Activated gamma-delta T cell treated with Interleukin-2 at 50 U/mL for 16 hours (primary cell): ENCODE measurements around the gene LSM7.
"Not testable (repeated sequence)": the region's sequence is repeated elsewhere in the genome, so short reads cannot be mapped to it uniquely, and the experiment has no call there.

Experiments
- DNase-seq: peaks from one replicate; pipeline ENCODE4 v3.0.0-alpha.2; 2020

Gene LSM7

DNA sequence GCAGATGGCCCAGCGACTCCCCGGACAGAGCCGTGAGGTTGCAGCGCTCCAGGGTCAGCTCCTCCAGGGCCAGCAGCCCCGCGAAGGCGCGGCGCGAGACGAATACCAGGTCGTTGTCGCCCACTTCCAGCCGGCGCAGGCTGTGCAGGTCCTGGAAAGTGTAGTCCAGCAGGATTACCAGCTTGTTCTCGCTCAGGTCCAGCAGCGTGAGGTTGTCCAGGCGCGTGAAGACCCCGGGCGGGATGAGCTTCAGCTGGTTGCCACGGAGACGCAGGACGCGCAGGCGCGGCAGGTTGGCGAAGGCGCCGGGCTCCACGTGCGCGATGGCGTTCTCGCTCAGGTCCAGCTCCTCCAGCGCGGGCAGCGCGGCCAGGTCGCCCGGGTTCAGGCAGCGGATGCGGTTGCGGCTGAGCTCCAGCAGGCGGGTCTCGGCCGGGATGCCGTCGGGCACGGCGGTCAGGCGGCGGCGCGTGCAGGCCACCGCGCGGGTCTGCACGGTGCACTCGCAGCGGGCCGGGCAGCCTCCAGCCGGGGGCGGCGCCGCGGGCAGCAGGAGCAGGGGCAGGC is 37.1 kb downstream of the LSM7 start:
- DNase-seq, result no peak

DNA sequence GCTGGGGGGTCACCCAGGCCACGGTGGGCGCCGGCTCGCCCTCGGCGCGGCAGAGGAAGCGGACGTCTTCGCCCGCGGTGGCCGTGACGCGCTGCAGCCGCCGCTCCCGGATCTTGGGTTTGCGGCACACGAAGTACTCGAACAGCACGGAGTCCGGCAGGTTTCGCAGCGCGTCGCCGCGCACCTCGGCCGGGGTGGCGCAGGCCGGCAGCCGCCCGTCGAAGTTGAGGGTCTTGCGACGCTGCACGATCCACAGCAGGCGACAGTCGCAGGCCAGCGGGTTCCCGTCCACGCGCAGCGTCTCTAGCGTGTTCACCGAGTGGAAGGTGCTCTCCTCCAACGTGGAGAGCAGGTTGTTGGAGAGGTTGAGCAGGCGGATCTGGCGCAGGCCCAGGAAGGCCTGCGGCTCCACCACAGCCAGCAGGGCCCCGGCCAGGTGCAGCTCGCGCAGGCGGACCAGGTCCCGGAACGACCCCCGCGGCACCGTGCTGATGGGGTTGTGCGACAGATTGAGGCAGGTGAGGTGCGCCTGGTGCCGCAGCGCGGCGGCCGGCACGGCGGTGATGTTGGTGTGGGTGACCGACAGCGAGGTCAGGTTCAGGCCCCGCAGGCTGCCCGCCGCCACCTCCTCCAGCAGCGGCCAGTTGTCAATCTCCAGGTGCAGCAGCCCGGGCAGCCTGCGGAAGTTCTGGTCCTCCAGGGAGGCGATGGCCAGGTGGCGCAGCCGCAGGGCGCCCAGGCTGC is 37.8 kb downstream of the LSM7 start:
- peak; percentile 29 for DNase-seq

DNA sequence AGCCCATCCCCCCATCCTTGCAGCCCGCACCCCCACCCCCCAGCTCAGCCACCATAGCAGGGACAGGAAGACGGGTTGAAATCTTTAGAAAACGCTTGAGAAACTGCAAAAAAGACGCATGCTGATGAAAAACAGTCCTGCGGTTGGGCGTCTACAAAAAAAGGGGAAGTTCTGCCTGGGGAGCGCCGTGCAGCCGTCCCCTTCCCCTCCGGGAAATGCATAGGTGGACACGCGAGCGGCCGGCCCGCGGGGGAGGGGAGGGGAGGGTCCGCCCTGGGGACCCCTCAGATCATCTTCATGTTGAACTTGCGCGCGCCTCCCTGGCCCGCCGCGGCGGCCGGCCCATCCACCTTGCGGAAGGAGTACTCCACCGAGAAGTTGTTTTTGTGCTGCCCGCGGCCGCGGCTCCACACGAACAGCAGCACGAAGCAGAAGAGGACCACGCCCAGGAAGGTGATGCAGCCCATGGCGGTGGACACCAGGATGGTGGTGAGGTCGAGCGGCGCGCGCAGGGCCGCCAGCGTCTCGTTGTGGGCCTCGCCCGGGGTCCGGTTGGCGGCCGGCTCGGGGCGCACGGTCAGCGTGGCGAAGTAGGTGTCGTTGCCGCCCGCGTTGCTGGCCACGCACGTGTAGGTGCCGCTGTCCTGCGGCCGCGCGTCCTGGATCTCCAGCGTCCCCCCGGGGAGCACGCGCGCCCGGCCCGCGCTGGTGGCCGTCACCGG is 38.5 kb downstream of the LSM7 start:
- peak; percentile 72 for DNase-seq

DNA sequence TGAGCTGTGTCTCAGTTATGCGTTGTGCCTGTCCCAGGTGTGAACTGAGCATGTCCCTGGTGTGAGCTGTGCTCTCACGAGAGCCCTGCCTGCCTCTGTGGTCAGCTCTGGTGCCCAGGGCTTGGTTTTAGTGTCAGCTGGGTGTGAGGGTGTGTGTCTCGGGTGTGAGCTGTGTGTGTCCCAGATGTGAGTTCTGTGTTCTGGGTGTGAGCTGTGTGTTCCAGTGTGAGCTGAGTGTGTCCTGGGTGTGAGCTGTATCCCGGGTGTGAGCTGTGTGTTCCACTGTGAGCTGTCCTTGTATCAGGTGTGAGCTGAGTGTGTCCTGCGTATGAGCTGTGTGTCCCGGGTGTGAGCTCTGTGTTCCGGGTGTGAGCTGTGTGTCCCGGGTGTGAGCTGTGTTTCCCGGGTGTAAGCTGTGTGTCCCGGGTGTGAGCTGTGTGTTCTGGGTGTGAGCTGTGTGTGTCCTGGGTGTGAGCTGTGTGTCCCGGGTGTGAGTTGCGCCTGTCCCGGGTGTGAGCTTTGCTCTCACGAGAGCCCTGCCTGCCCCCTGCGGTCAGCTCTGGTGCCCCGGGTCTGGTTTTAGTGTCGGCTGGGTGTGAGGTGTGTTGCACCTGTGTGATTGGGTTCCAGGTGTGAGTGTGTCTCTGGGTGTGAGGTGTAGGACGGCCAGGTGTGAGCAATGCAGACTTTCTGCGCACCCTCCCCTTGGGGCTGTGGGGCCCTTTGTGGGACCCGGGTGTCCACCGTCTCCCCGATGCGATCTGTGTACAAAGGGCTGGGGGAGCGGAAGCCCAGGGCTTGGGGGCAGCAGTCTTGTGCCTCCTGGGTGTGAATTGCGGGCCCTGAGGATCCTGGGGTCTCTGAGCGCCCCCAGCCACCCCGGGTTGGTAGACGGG is 39.3 kb downstream of the LSM7 start:
- DNase-seq, result no peak

DNA sequence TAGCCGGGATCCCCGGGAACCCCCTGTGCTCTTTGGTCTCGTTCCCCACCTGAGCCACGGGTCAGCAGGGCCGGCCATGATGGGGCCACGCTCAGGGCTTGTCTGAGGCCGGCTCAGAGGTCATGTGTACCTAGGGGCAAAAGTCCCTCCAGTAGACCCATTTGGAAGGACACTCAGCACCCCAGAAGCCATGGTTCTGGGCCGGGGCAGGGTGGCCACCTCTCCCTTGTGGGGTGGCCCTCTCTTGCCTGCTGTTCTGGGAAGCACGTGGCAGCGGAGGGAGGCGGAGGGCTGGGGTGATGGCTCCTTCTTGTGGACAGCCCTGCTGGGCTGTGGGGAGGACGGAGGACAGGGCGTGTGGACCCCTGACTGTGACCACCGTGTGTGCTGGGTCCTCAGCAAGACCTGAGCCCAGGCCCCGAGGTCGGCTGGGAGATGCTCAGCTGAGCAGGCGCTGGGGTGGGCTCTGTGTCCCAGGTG is 40.0 kb downstream of the LSM7 start:
- no peak for DNase-seq

DNA sequence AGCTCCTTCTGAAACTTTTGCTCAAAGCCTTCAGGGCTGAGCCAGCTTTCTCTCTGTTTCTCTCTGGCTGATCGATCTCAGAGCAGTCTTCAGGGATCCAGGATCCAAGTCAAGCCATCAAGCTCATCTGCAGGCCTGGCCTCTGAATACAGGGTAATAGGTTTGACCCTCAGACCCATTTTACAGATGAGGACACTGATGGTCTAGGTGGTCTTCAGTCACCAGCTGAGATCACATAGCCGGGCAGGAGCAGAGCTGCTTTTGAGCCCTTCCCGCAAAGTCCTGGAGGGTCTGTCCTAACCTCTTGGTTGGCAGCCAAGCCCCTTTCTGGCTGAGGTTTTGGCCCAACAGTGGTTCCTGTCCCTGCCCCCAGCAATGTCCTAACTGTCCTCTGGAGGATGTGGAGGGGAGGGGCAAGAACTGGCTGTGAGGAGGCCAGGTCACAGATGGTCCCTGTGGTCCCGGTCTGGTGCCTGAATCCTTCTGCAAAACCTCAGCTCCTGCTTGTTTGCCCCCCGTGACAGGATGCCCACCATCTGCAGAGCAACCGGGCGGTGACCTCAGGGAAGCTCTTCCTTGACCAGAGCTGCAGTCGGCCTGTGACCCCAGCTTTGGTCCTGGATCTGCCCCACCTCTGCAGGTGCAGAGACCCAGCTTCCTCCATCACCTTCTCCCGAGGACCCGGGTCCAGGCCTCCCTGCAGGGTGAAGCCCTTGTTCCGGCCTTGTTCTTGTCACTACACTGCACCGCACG is 40.6 kb downstream of the LSM7 start:
- no peak for DNase-seq

GRCh38 chr19:2286402-2287140 is 41.8 kb downstream of the LSM7 start:
- DNase-seq, result no peak

- DNase-seq, result no peak
These were observed 44.4 kb downstream of the LSM7 start for GRCh38 chr19:2283835-2284507.

GRCh38 chr19:2282862-2283237 is 45.5 kb downstream of the LSM7 start:
- DNase-seq, result no peak

DNA sequence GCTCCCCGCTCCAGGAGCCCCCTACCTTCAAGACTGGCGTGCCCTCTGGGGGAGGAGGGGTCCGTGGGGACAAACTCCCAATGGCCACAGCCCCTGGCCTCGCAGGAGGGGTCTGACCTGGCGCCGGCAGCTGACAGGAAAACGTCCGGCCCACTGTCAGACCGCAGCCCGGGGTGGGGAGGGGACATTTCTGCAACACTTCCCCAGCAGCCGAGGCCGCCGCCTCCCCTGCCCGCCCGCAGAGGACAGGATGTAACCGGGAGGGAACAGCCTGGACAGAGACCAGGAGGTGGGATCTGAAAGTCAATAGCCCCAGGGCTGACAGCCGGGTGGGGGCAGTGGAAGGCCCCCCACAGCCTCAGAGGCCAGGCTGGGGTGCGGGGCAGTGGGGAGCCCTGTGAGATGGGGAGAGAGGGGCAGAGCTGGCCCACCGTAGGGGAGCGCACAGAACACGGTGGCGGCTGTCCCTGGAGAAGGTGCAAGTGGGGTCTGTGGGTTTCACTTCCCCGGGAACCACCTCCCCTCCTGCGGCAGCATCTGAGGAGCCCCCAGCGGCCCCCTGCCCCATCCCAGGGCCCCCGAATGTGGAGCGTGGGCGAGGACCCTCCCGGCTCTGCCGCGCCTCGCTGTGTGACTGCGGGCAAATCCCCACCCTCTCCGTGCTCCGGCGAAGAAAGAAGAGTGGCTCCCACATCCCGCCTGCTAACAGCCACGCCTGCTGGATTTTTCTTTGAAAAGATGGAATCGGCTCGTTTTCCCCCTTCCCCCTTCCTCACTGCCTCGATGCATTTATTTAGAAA is 46.1 kb downstream of the LSM7 start, which contains the start of gene PEAK3:
PEAK3 (minus strand) TSS at position 114 of the 800 bp plus-strand sequence. CDS start 1,244 bp downstream, outside the sequence.
- peak; percentile 49 for DNase-seq

GRCh38 chr19:2281265-2282061 is 46.9 kb downstream of the LSM7 start:
- not testable (repeated sequence) for DNase-seq

GRCh38 chr19:2280633-2281264 is 47.6 kb downstream of the LSM7 start:
- no peak for DNase-seq

DNA sequence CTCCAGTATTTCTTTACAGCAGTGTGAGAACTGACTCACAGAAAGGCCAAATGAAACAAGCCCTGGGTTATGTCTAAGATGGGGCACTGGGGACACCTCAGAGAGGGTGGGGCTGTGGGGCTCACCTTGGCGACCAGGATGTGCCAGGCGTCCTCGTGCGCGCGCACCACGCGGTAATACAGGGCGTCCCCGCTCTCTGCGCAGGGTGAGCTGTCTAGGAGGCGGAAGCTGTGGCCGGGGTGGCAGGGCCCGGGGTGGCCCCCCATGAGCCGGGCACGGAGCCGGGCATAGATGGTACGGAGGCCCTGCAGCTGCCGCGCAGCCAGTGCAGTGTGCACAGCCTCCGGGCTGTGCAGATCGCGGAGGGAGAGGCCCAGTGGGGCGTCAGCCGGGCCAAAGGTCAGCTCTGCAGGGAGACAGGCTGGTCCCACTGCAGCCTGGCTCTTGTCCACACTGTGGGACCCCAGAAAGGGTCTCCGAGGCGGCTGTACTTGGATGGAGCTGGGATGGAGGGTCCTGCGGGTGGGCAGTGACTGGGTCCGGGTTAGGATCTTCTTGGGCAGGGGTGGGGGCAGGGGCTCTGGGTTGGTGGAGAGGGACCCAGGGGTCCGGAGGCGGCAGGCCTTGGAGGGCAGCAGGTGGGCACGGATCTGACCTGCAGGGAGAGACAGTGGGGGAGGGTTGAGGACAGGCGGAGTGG is 49.8 kb downstream of the LSM7 start:
- DNase-seq, result no peak

DNA sequence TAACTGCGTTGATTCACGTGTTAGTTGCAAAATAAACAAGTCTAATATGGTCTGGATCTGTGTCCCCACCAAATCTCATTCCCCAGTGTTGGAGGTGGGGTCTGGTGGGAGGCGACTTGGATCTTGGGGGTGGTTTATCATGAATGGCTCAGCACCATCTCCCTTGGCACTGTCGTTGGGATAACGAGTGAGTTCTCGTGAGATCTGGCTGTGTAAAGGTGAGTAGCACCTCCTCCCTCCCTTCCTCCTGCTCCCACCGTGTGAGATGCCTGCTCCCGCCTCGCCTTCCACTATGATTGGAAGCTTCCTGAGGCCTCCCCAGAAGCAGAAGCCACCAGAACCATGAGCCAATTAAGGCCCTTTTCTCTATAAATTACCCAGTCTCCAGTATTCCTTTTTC is 51.2 kb downstream of the LSM7 start:
- DNase-seq, result no peak

GRCh38 chr19:2276429-2276986 is 51.9 kb downstream of the LSM7 start:
- DNase-seq, result no peak

DNA sequence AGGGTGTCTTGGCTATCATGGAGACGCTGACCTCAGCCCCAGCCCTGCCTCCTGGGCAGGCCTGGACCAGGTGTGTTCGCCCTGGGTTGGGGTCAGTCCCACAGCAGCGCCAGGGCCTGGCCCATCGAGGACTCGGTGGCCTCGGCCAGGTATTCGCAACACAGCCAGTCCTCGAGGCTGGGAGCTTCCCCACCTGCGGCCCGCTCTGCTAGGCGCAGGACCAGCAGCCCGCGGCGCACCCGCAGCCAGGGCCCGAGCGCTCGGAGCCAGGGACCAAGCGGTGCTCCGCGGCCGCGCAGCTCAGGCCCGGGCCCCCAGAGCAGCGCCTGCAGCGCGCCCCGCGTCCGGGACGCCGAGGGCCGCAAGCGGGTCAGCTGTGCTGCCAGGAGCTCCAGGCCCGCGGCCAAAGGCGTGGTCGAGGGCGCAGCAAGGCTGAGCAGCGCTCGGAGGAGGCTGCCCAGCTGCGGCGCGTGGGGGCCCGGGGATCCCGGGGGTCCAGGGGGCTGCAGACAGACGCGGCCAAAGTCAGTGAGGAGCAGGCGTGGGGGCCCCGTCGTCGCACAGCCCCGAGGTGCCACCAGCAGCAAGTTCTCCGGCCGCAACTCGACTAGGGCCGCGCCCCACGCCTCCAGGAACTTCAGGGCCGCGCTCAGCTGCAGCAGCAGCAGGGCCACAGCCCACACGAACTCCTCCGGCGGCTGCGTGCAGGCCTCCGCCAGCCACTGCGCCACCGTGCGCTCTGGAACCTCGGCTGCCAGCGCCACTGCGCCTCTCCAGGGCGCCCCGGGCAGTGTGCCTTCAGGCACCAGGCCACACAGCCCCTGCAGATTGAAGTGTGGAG is 52.6 kb downstream of the LSM7 start:
- DNase-seq, result no peak
